DND-41 (cell line): ENCODE measurements around the gene HBP1.

Experiments
- CTCF ChIP-seq: IDR thresholded peaks from 2 replicates; pipeline ENCODE4 v1.5.1; 2012; ENCODE audit warnings: borderline replicate concordance, low read length, moderate library complexity, mild to moderate bottlenecking; ENCODE audit not compliant: poor library complexity, severe bottlenecking; ENCODE audit errors: extremely low read depth
- EZH2 ChIP-seq: IDR thresholded peaks from 3 replicates; pipeline ENCODE4 v1.6.1; 2012; ENCODE audit warnings: borderline replicate concordance, low read depth, mild to moderate bottlenecking, moderate library complexity, low read length, inconsistent platforms; ENCODE audit not compliant: severe bottlenecking

GRCh38 chr7:107180378-107180777 lies 11.6 kb downstream of the HBP1 start:
- TF ChIP-seq CTCF (no peak), EZH2 (no peak)
